LNCAP (cell line): ENCODE data around the gene NUBP2.

Source experiments
- CTCF ChIP-seq: fragments of 450-650 bp; IDR thresholded peaks from 2 replicates; pipeline ENCODE4 v1.5.1; 2017; ENCODE audit warnings: mild to moderate bottlenecking

The NUBP2 gene

GRCh38 chr16:1778200-1779179 lies 4.3 kb upstream of the NUBP2 start:
- no peak for TF ChIP-seq CTCF

- no peak for TF ChIP-seq CTCF
These were observed 3.5 kb upstream of the NUBP2 start for GRCh38 chr16:1779234-1779701.

DNA sequence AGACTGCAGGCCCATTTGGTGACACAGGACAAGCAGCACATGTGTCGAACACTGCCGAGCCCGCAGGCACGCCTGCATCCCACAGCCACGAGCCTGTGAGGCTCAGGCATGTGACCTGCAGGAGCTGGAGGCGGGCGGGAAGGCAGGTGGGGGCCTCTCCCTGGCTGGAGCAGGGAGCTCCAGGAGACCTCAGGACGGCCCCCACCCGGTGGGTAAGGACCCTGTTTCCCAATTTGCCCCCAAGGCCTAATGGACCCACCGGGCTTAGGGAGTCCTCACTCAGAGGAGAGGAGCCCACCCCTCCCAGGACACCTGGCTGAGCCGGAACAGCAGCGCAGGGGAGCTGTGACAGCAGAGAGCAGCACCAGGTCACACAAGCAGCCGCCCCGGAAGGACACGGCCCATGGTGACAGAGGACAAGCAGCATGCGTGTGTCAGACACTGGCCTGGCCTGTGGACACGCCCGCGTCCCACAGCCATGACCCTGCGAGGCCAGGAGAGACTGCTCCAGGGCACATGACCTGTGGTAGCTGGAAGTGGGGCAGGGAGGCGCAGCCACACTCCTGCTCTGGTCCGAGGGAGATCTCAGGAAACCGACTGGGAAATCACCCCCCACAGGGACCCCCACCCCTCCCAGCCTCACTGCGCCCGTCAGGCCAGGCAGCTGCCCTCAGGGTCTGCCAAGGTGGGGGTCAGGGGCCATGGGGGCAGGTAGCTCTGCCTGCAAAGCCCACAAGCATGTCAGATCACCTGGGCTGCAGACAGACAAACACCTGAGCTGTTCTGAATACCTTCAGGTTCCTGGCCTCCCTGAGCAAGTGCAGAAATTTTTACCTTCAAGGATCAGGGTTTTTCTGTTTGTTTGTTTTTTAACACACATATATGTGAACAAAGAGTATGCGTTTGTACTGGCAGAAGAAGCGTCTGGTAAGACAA lies 2.8 kb upstream of the NUBP2 start:
- no peak for TF ChIP-seq CTCF

GRCh38 chr16:1780677-1781072 lies 2.1 kb upstream of the NUBP2 start:
- no peak for TF ChIP-seq CTCF

GRCh38 chr16:1781254-1781653 lies 1.5 kb upstream of the NUBP2 start:
- no peak for TF ChIP-seq CTCF

GRCh38 chr16:1781758-1782407 lies 877 bp upstream of the NUBP2 start:
- TF ChIP-seq CTCF: no peak
